Endothelial cell of umbilical vein (primary cell): ENCODE measurements around the gene BIRC6. TPM values are rescaled to one million over a fixed set of nuclear protein-coding genes. Genes with fewer than 3 reads are reported as not detected.

Experiments
- BruUV-seq: library from RNA; stranded (reverse); fragments of 400-500 nt; replicated peaks from 2 replicates; lab custom pipeline; 2021; lab: Mats Ljungman, UMichigan
- CTCF ChIA-PET: fragments of 300-600, 350-600 bp; sonication (Branson Sonifier 250); formaldehyde crosslinking; loops from one replicate; lab custom pipeline; 2021; ENCODE audit warnings: antibody characterized with exemption, inconsistent platforms; lab: Charles Lee
- POLR2A ChIA-PET: fragments of 300-600, 350-600 bp; sonication (Branson Sonifier 250); formaldehyde crosslinking; loops from one replicate; lab custom pipeline; 2021; ENCODE audit warnings: antibody characterized with exemption, inconsistent platforms; lab: Charles Lee
- DNase-seq: peaks from one replicate; pipeline ENCODE4 v3.0.0-alpha.2; 2011; ENCODE audit warnings: low read depth, low spot score
- FAIRE-seq: peaks from 2 replicates; lab custom pipeline; 2011; peaks lifted over from hg19 to GRCh38; lab: Jason Lieb, UNC
- H2AFZ ChIP-seq: 2 replicates; pipeline ENCODE4 v1.6.0; 2012; ENCODE audit warnings: low read depth, low read length, control low read depth, inconsistent platforms
- H3K27ac ChIP-seq: 2 replicates; pipeline ENCODE4 v1.5.1; 2011; ENCODE audit warnings: low read depth, mild to moderate bottlenecking, control low read depth, low read length, moderate library complexity; ENCODE audit not compliant: insufficient read depth
- H3K27me3 ChIP-seq, 2 experiments: 2 replicates each; pipeline versions ENCODE4 v1.6.0 to v1.6.1; 2011; ENCODE audit warnings: low read length in 2 of 2, mixed read lengths in 1 of 2; ENCODE audit not compliant: control insufficient read depth in 2 of 2, insufficient read depth in 2 of 2
- H3K36me3 ChIP-seq, 2 experiments: 2 replicates in 1 of 2; 3 replicates in 1 of 2; pipeline ENCODE4 v1.5.1; 2011; ENCODE audit warnings: low read length in 2 of 2, mild to moderate bottlenecking in 1 of 2, moderate library complexity in 1 of 2; ENCODE audit not compliant: control insufficient read depth in 2 of 2, insufficient read depth in 2 of 2; ENCODE audit errors: extremely low read depth in 1 of 2
- H3K4me1 ChIP-seq: 3 replicates; pipeline ENCODE4 v1.5.1; 2011; ENCODE audit warnings: mild to moderate bottlenecking, low read length; ENCODE audit not compliant: control insufficient read depth, insufficient read depth; ENCODE audit errors: extremely low read depth
- H3K4me2 ChIP-seq: 2 replicates; pipeline ENCODE4 v1.6.1; 2011; ENCODE audit warnings: low read length, control low read depth, mixed read lengths; ENCODE audit not compliant: insufficient read depth
- H3K4me3 ChIP-seq, 3 experiments: fragments of 200-600 bp in 1 of 3; sonication (generic), shearing (Covaris generic) in 1 of 3; replicated peaks in 1 of 3; 2 replicates each; pipeline ENCODE4 v1.5.1; 2011 to 2016; ENCODE audit warnings: control low read depth in 3 of 3, low read length in 3 of 3, mild to moderate bottlenecking in 2 of 3, inconsistent platforms in 1 of 3, low read depth in 1 of 3, moderate library complexity in 1 of 3; ENCODE audit not compliant: insufficient read depth in 1 of 3
- H3K79me2 ChIP-seq: 2 replicates; pipeline ENCODE4 v1.6.0; 2012; ENCODE audit warnings: low read length, inconsistent platforms; ENCODE audit not compliant: control insufficient read depth, insufficient read depth
- H3K9ac ChIP-seq: replicated peaks from 2 replicates; pipeline ENCODE3; 2011; ENCODE audit warnings: low read length, control low read depth; ENCODE audit not compliant: insufficient read depth; ENCODE audit errors: extremely low read depth
- H3K9me1 ChIP-seq: replicated peaks from 3 replicates; pipeline ENCODE4 v1.6.0; 2011; ENCODE audit warnings: mild to moderate bottlenecking, low read length; ENCODE audit not compliant: control insufficient read depth, insufficient read depth; ENCODE audit errors: extremely low read depth
- H3K9me3 ChIP-seq: replicated peaks from 2 replicates; pipeline ENCODE4 v1.5.1; 2012; ENCODE audit warnings: low read length, inconsistent platforms; ENCODE audit not compliant: control insufficient read depth, insufficient read depth
- H4K20me1 ChIP-seq: replicated peaks from 2 replicates; pipeline ENCODE3; 2011; ENCODE audit warnings: mild to moderate bottlenecking, low read length; ENCODE audit not compliant: control insufficient read depth, insufficient read depth; ENCODE audit errors: extremely low read depth
- CTCF ChIP-seq, 2 donors: IDR thresholded peaks; 1 replicate in 1 of 2; 2 replicates in 1 of 2; pipeline ENCODE4 v1.5.1; 2011; ENCODE audit warnings: low read length in 2 of 2, mild to moderate bottlenecking in 2 of 2, moderate library complexity in 2 of 2, control low read depth in 1 of 2, inconsistent platforms in 1 of 2, low read depth in 1 of 2; ENCODE audit not compliant: insufficient read depth in 1 of 2; ENCODE audit errors: extremely low read depth in 1 of 2
- EZH2 ChIP-seq: IDR thresholded peaks from 2 replicates; pipeline ENCODE4 v1.6.1; 2012; ENCODE audit warnings: borderline replicate concordance, low read depth, mild to moderate bottlenecking, moderate library complexity, low read length, inconsistent platforms; ENCODE audit not compliant: severe bottlenecking
- FOS ChIP-seq: IDR thresholded peaks from 2 replicates; pipeline ENCODE4 v1.6.1; 2011; ENCODE audit warnings: mild to moderate bottlenecking, low read length, moderate library complexity, borderline replicate concordance; ENCODE audit not compliant: insufficient read depth
- GATA2 ChIP-seq: IDR thresholded peaks from 2 replicates; pipeline ENCODE4 v1.7.0; 2011; ENCODE audit warnings: low read depth, mild to moderate bottlenecking, moderate library complexity, mixed read lengths, low read length; ENCODE audit not compliant: insufficient read length, insufficient read depth
- JUN ChIP-seq: IDR thresholded peaks from 2 replicates; pipeline ENCODE4 v1.6.1; 2011; ENCODE audit warnings: borderline replicate concordance, low read depth; ENCODE audit not compliant: insufficient read length, insufficient read depth
- MAX ChIP-seq: IDR thresholded peaks from 2 replicates; pipeline ENCODE4 v1.6.1; 2011; ENCODE audit not compliant: insufficient read depth, insufficient read length
- MYC ChIP-seq: IDR thresholded peaks from one replicate; pipeline ENCODE4 v1.6.1; 2011; ENCODE audit warnings: mild to moderate bottlenecking, low read depth, low read length
- POLR2A ChIP-seq: IDR thresholded peaks from 2 replicates; pipeline ENCODE4 v1.6.1; 2012; ENCODE audit warnings: low read depth, mild to moderate bottlenecking, control low read depth, low read length
- POLR2AphosphoS5 ChIP-seq: IDR thresholded peaks from 2 replicates; pipeline ENCODE4 v1.6.1; 2012; ENCODE audit warnings: low read depth, mild to moderate bottlenecking, control low read depth, low read length, moderate library complexity; ENCODE audit not compliant: insufficient read depth
- dilution Hi-C: fragments of 300-500 bp; cut with MboI; formaldehyde crosslinking; loops from one replicate; pipeline ENCODE4 v1.15.0; 2019; ENCODE audit warnings: low sequenced_read_pairs; ENCODE audit not compliant: extremely low pct_ligation_motif_present
- intact Hi-C: fragments of 100-400 bp; cut with micrococcal nuclease; formaldehyde crosslinking; loops from one replicate; pipeline ENCODE4 v1.10.0; 2022
- polyA plus RNA-seq, 4 experiments: library from polyadenylated mRNA; depleted of rRNA in 3 of 4; stranded (reverse) in 3 of 4; unstranded in 1 of 4; fragments of >200 nt; gene quantifications; 2 replicates each; pipeline versions ENCODE4 v1.2.1 to v1.2.3, GENCODE V29; 2011 to 2012; ENCODE audit warnings: missing spikeins in 1 of 4
- total RNA-seq: library from RNA; stranded (reverse); gene quantifications from 2 replicates; pipeline ENCODE4 v1.2.3, GENCODE V29; 2021

Gene BIRC6
- total and polyA plus RNA-seq, 2 donors (not counting 3 experiments of a cell fraction or from before 2014, with no cell fraction given), result 34.2 to 83.1 TPM

- Histone ChIP-seq H3K79me2 (peaks cover 69% of the 10 kb centered on the region), H3K9me1 (no peaks in the 10 kb centered on the region), H3K27ac (peak overlapping the region; percentile 29), H4K20me1 (peaks cover 3% of the 10 kb centered on the region), H2AFZ (no peak overlapping the region), H3K4me1 (peaks cover 6% of the 10 kb centered on the region), H3K36me3 (peaks cover 3 to 16% of the 10 kb centered on the region in 2 experiments), H3K27me3 (no peaks in the 10 kb centered on the region), H3K4me3 (no peak overlapping the region), H3K9ac (no peak overlapping the region), H3K4me2 (no peak overlapping the region), H3K9me3 (no peaks in the 10 kb centered on the region)
- dilution Hi-C loops, result no loop called here
- FAIRE-seq (peak; percentile 61), DNase-seq (peak; percentile 30)
- POLR2A ChIA-PET, result interaction anchor here (1.2 kb wide), 1 partner anchor 17 kb away, joined by 3 read pairs; no protein-coding TSS in a partner anchor
- intact Hi-C loops, result no loop called here
- no TSS peak for BruUV-seq
- TF ChIP-seq POLR2A, result no peak
- no peak for TF ChIP-seq POLR2AphosphoS5
- TF ChIP-seq CTCF (IDR thresholded peaks at IDR 0.05; ENCODE audit: extremely low read depth in 1 of 2, insufficient read depth in 1 of 2, low read depth in 1 of 2, low read length in 2 of 2), result no peak
- no peak for TF ChIP-seq JUN
- TF ChIP-seq GATA2, result no peak
- no peak for TF ChIP-seq MAX
- TF ChIP-seq MYC, result no peak
- no peak for TF ChIP-seq EZH2
- TF ChIP-seq FOS, result no peak
- CTCF ChIA-PET, result interaction anchor here (1.0 to 1.5 kb wide), 3 partner anchors 8 to 15 kb away, joined by 3 to 7 read pairs (median 4); no protein-coding TSS in a partner anchor
These were observed 62.0 kb downstream of the BIRC6 start for GRCh38 chr2:32418778-32419177.
